HL-60/S4 treated with phorbol 12-myristate 13-acetate at 8.2 ng/mL for 4 days and 3 days (cell line): ENCODE measurements around the gene CTXN3.

Experiments used
- in situ Hi-C: fragments of 300-500 bp; cut with MboI; formaldehyde crosslinking; loops from 2 replicates; pipeline ENCODE4 v1.15.0; 2022; ENCODE audit warnings: low sequenced_read_pairs

CTXN3 gene

GRCh38 chr5:127649018-127649439 lies at the start of gene CTXN3:
Gene CTXN3 (plus strand): TSS chr5:127649082. CDS start chr5:127657522, 8,440 bp downstream.
- in situ Hi-C loops = no loop called here

GRCh38 chr5:127599320-127599719 lies 49.6 kb upstream of the CTXN3 start:
- in situ Hi-C loops = no loop called here

GRCh38 chr5:127599847-127600246 lies 49.0 kb upstream of the CTXN3 start:
- in situ Hi-C loops = no loop called here

- in situ Hi-C loops = no loop called here
Measured at GRCh38 chr5:127601111-127601510, 47.8 kb upstream of the CTXN3 start.

GRCh38 chr5:127601601-127602000 lies 47.3 kb upstream of the CTXN3 start:
- in situ Hi-C loops = no loop called here

- in situ Hi-C loops = no loop called here
Measured at GRCh38 chr5:127602481-127602880, 46.4 kb upstream of the CTXN3 start.

- in situ Hi-C loops = no loop called here
Measured at GRCh38 chr5:127602896-127603844, 45.7 kb upstream of the CTXN3 start.

- in situ Hi-C loops = no loop called here
Measured at GRCh38 chr5:127608077-127608660, 40.7 kb upstream of the CTXN3 start.

GRCh38 chr5:127609011-127609410 lies 39.9 kb upstream of the CTXN3 start:
- in situ Hi-C loops = no loop called here

GRCh38 chr5:127609957-127610356 lies 38.9 kb upstream of the CTXN3 start:
- in situ Hi-C loops = no loop called here

GRCh38 chr5:127612441-127613141 lies 36.3 kb upstream of the CTXN3 start:
- in situ Hi-C loops = no loop called here

GRCh38 chr5:127615916-127616315 lies 33.0 kb upstream of the CTXN3 start:
- in situ Hi-C loops = no loop called here

GRCh38 chr5:127619908-127620479 lies 28.9 kb upstream of the CTXN3 start:
- in situ Hi-C loops = no loop called here

- in situ Hi-C loops = no loop called here
Measured at GRCh38 chr5:127621601-127622325, 27.1 kb upstream of the CTXN3 start.

GRCh38 chr5:127634007-127634406 lies 14.9 kb upstream of the CTXN3 start:
- in situ Hi-C loops = no loop called here

- in situ Hi-C loops = no loop called here
Measured at GRCh38 chr5:127639828-127640227, 9.1 kb upstream of the CTXN3 start.

GRCh38 chr5:127642949-127643348 lies 5.9 kb upstream of the CTXN3 start:
- in situ Hi-C loops = no loop called here

GRCh38 chr5:127643607-127644006 lies 5.3 kb upstream of the CTXN3 start:
- in situ Hi-C loops = no loop called here

- in situ Hi-C loops = no loop called here
Measured at GRCh38 chr5:127645300-127645726, 3.6 kb upstream of the CTXN3 start.

GRCh38 chr5:127647361-127647958 lies 1.4 kb upstream of the CTXN3 start:
- in situ Hi-C loops = no loop called here
